Hematopoietic multipotent progenitor cell treated with erythropoietin and hydrocortisone succinate and interleukin-3 and kit ligand, for 8 days (in vitro differentiated cells): ENCODE measurements around the gene TCEAL9.
"Not testable (repeated sequence)": the region's sequence is repeated elsewhere in the genome, so short reads cannot be mapped to it uniquely, and the experiment has no call there.

Experiments used
- DNase-seq: peaks from one replicate; pipeline ENCODE4 v3.0.0-alpha.2; 2015

Gene TCEAL9

DNA sequence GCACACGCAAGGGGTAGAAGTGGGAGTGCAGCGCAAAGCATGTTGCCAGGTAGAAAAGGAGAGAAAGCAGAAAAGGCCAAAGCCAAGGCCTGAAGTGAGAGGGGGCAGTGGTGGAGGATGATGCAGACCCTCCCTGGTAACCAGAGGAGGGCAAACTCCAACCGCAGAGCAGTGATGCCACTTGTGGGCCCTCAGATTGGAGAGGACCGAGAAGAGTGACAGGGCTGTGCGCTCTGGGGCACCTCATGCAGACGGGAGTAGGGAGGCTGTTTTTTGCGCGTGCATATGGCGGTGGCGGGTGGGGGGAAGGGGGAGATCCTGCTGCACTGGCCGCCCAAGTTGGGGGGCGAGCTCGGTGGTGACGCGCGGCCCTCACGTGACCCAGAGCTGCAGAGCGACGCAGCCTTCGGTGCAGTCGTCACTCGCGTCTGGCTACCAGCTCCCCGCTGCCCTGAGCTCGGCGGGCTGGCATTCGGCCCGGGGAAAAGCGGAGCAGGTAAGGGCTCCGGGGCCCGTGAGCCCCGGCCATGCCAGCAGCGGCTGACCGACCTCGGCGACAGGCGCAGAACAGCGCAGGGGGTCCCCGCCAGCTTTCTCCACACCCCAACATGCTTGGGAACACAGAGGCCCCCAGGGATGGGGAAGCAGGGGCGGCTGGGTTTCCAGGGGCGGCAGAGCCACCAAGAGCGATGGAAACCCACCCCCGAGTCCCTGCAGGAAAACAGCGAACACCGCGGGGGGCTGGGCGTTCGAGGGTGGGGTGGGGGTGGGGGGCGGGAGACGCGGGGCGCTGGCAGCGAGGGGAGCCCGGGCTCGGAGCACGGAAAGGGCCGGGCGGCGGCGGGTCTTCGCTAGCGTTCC is 20.0 kb downstream of the TCEAL9 start, which contains the start of gene BEX3:
BEX3 (plus strand) TSS at position 421 of the 861 bp plus-strand sequence. CDS start 984 bp downstream, outside the sequence.
- DNase-seq: peak; percentile 34

- DNase-seq: no peak
Observed at GRCh38 chrX:103376979-103377324, 20.6 kb downstream of the TCEAL9 start.

GRCh38 chrX:103378990-103379389 is 22.7 kb downstream of the TCEAL9 start:
- DNase-seq: no peak

DNA sequence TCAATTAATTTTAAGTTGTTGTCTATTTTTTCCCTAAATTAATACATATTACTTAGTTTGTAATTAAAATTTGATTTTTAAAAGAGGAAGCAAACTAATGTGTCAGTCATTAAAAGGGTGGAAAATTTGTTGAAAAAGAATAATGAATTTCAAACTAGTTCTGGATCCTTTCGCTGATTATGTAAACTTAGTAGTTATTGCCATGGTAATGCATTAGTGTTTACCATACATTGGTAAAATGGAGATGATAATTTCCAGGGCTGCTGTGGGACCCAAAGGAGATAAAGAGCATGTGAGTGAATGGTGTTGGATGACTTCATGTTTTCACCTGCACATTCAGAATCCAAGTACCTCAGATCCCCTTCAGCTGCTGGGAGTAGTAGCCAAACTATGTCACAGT is 26.6 kb downstream of the TCEAL9 start:
- no peak for DNase-seq

DNA sequence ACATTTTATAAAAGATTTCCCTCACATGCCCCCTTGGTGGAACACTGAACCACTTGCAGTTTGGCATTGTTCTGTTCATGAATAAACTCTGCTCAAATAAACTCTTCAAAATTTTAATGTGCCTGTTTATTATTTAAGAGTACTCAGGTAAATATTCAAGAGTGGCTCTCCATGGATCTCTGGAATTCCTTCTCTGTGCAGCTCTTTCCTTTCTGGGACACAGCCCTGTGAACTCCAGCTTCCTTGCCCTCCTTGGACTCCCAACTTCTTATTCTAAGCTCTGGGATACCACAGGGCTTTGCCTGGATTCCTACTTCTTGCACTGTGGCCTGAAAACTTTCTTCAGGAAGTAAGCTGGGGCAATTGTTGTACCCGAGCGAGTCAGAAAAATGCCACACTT is 28.4 kb downstream of the TCEAL9 start:
- DNase-seq: no peak

DNA sequence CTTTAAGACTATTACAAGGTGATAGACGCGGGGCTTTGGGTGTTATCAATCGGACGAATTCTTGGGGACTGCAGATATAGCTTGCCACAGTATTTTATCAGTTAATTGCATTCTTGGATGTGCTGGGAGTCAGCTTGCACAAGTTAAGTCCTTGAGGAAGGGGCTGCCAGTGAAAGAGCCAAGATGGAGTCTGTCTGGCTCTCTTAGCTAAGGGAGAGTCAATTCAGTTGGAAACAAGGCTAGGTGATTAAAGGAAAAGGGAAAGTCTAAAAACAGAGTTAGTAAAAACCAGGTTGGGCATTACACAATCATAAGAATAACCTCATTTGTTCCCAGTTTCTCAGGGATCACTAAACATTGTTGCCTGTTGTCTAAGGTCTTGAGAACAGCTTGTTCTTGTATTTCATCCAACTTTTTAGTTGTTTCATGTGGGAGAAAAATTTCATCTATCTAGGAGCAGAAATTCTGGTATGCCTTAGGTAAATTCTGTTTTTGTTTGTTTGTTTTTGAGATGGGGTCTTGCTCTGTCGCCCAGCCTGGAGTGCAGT is 29.1 kb downstream of the TCEAL9 start:
- not testable (repeated sequence) for DNase-seq

- no peak for DNase-seq
Observed at GRCh38 chrX:103386332-103386731, 30.0 kb downstream of the TCEAL9 start.

DNA sequence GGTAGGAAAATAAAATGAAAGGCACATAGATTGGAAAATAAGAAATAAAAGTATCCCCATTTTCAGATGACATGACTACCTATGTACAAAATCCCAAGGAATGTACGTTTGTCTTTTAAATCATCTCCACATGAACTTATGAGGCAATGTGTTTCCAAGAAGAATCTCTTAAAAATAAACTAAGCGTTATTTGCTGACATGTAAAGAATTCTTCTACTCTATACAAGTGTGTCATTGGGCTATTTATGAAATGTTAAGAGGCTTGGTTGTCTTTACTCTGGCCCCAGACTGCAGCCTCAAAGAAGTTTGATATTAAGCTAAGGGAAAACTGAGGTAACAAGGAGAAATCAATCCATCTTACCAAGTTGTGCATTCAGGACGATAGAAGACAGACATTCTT is 37.2 kb downstream of the TCEAL9 start:
- DNase-seq: no peak

DNA sequence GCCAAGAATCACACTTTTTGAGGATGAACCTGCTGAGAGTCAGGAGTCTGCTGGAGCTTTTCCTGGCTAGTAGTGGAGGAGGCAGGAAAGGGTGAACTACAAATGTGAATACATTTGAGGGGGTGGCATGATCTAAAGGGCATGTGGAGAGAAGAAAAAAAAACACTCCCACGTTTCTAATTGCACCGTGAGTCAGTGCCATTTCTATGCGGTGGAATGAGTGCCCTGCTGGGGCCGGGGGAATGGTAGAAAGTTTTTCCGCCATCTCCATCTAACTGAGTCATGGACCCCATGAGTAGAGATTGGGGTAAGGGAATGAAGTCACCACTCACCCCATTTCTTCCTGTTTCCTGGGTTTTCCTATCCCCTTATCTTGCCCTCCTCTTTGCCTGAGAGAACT is 39.9 kb downstream of the TCEAL9 start:
- DNase-seq: no peak

DNA sequence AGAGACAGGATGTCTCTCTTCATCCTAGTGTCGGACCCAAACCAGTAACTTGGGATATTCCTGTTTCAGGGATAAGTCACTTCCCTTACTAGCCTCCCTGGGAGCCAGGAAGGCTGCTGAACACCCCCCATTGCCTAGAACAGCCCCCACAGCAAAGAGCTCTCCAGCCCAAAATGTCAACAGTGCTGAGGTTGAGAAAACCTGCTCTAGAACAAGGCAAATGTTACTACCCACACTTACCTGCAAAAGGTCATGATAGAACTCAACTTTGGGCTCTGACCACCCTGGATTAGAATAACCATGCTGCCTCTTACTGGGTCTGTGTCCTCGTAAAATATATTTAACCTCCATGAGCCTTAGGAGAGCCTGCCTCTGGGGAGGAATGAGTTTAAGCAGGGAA is 40.4 kb downstream of the TCEAL9 start:
- DNase-seq: no peak

DNA sequence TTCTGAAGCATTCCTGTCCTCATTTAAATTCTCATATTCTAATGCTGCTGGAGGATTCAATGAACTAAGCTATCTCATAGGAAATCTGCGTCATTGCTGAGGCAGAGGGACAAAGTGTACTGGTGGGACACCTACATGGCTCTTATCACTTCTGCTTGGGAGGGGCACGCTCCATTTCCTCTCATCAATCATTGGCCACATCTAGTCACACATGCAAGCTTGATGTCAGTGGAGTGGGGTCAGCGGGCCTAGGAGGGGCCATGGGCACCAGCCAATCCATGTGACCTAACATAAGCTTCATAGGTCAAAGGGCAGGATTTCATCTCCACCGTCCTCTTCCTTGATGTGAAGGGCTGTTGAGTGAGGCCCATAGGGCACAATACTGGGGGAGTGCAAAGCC is 41.4 kb downstream of the TCEAL9 start:
- DNase-seq: no peak

DNA sequence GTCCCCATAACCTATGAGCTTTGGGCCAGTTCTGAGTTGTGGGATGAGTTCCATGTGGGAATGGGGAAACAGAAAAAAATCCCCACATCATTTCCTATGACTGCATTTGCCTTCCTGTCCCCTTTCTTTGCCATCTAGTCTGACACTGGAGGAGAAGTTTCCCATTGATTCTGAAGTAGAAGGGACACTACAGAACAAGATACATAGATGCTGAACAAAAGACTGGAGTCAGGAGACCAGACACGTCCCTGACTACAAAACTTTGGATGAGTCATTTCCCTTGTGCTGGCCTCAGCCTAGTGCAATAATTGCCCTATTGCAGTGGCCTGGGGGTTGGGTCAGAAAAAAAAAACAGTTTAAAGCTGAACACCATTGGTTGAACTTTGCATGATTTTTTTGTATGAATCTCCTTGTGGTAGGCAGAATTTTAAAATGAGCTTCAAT is 42.1 kb downstream of the TCEAL9 start:
- peak; percentile 34 for DNase-seq

GRCh38 chrX:103399744-103400143 is 43.4 kb downstream of the TCEAL9 start:
- DNase-seq: no peak

GRCh38 chrX:103400931-103401330 is 44.6 kb downstream of the TCEAL9 start:
- DNase-seq: no peak

GRCh38 chrX:103404231-103405008 is 48.1 kb downstream of the TCEAL9 start:
- DNase-seq: peak; percentile 82

DNA sequence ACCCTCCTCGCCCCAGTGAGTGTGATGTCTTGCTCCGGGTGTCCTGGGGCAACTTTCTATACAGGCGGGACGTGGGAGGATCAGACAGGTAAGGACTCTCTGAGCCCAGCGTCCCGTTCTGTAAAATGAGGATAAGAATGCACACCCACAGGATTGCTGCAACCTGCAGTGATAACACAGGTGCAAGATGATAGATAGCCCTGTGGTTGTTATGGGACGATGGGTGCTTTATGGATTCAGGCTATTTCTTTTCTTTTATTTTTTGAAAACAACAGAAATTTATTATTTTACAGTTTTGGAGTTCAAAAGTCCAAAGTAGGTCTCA is 48.7 kb downstream of the TCEAL9 start:
- DNase-seq: peak; percentile 17

DNA sequence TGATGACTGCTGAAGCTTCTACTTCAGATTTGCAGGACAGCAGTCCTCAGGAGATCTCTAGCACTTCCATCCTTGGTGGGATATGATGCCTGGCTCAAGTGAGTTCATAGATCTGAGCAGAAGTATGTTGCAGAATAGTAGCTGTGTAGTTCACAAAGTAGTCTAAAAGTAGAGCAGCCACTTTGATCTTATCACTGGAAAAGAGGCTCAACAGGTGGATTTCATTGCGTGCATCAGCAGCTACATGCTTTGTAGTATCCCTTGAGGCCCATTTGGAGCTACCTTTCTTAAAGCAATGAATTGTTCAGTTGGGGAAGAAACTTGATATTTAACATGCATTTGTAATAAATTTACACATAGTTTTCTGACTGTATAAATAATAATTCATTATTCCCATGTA is 50.0 kb downstream of the TCEAL9 start:
- no peak for DNase-seq

GRCh38 chrX:103407776-103408175 is 51.5 kb downstream of the TCEAL9 start:
- DNase-seq: no peak
